Measurements from ENCODE around the gene AGBL1.

- no peak for TF ChIP-seq CTCF (IDR thresholded peaks at IDR 0.05)
- TF ChIP-seq EP300 (IDR thresholded peaks at IDR 0.05): no peak
Observed at GRCh38 chr15:86300390-86301125, 220.9 kb downstream of the AGBL1 start.
